Measurements from ENCODE around the gene GGTLC3. TPM values are rescaled to one million over a fixed set of nuclear protein-coding genes. Genes with fewer than 3 reads are reported as not detected.

GGTLC3 gene
- total RNA-seq, result not detected

DNA sequence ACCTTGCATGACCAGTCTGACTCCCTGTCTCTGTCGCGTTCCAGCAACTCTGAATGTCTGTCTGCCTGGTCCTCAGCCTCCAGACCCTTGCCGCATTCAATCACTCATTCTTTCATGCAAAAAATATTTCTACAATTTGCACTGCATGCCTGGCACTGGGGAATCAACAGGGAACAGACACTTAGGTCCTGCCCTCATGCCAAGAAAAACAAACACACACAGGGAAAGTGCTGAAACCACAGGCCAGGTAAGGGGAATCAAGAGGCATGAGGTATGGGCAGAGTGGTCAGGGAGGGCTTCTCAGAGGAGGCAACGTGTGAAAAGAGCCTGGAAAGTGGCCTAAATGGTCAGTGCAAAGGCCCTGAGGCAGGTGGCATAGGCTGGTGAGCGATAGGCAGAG, at the start of gene GGTLC3:
Gene GGTLC3 (minus strand): TSS at position 101 of the 400 bp plus-strand sequence. CDS start 264 bp downstream, outside the sequence.

DNA sequence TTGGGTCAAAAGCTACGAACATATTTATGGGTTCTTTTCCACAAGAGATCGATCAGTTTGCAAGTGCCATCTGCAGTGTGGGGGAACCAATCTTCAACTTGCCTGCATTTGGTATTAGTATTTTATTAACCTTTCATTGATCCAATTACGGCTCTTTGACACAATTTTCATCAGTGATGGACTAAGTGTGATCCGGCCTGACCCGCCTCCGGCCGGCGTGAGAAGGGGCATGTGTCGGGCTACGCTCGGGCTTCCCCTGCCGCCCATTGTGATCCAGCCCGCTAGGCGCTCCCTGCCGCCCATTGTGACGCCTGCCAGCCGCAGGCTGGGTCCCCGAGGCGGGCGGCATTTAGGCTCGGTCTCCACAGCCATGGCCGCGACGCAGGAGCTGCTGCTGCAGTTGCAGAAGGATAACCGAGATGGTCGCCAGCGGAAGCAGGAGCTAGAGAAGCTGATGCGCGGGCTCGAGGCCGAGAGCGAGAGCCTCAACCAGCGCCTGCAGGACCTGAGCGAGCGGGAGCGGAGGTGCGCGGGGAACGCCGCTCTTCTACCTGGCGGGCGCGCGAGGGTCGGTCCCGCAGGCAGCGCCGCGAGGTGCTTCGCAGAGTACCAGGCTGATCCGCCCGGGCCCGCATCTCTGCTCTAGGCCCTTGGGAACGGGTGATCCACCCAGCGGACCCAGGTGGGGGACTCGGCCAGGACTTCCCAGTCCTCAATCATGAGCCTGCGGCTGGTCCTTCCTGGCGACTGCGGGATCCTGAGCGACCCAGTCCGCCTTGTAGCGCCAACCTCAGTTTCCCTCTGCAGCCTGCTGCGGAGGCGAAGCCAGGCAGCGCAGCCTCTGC, 10.0 kb upstream of the GGTLC3 start, which contains the start of gene TMEM191B:
Gene TMEM191B (plus strand): TSS at position 51 of the 845 bp plus-strand sequence. CDS start 179 bp downstream, at position 230.

Other genes starting within 250 kb of the GGTLC3 start
- 1 to 10 TPM in 1 of 2 donors, under 1 TPM in 1; 0.33 to 3.1 TPM for gene TMEM191B, start 9.6 kb upstream of the GGTLC3 start, total RNA-seq
- under 1 TPM; 0.34 to 0.67 TPM for gene RIMBP3, start 93.8 kb upstream of the GGTLC3 start, total RNA-seq

Data from melanocyte of skin (primary cell).